GM23248 (cell line): ENCODE measurements around the gene LDLRAD4. TPM values are rescaled to one million over a fixed set of nuclear protein-coding genes. Genes with fewer than 3 reads are reported as not detected.
A peak's percentile ranks its signal among the peaks of the same experiment; 100 is the strongest.

ENCODE experiments used
- DNase-seq: peaks from one replicate; pipeline ENCODE4 v3.0.0-alpha.2; 2015
- H2AFZ ChIP-seq: fragments of 200-600 bp; sonication (generic); 2 replicates; pipeline ENCODE4 v1.6.1; 2016; ENCODE audit warnings: antibody characterized with exemption
- H3F3A ChIP-seq: fragments of 200-600 bp; sonication (generic); 2 replicates; pipeline ENCODE4 v1.6.1; 2016; ENCODE audit warnings: mild to moderate bottlenecking, antibody characterized with exemption, mixed run types; ENCODE audit not compliant: insufficient read depth
- H3K27ac ChIP-seq: fragments of 200-600 bp; sonication (generic); 2 replicates; pipeline ENCODE4 v1.5.1; 2016; ENCODE audit warnings: mild to moderate bottlenecking
- H3K27me3 ChIP-seq: fragments of 200-600 bp; sonication (generic); replicated peaks from 2 replicates; pipeline ENCODE4 v1.6.1; 2016; ENCODE audit warnings: mild to moderate bottlenecking; ENCODE audit not compliant: insufficient read depth
- H3K36me3 ChIP-seq: fragments of 200-600 bp; sonication (generic); 2 replicates; pipeline ENCODE4 v1.6.1; 2016; ENCODE audit warnings: low read depth, mild to moderate bottlenecking
- H3K4me1 ChIP-seq: fragments of 200-600 bp; sonication (generic); 2 replicates; pipeline ENCODE4 v1.6.1; 2016; ENCODE audit warnings: mild to moderate bottlenecking; ENCODE audit not compliant: insufficient read depth
- H3K4me2 ChIP-seq: fragments of 200-600 bp; sonication (generic); one replicate; pipeline ENCODE4 v1.6.1; 2016; ENCODE audit warnings: mild to moderate bottlenecking; ENCODE audit not compliant: unreplicated experiment
- H3K4me3 ChIP-seq: fragments of 200-600 bp; sonication (generic); 2 replicates; pipeline ENCODE4 v1.5.1; 2016; ENCODE audit warnings: mild to moderate bottlenecking
- H3K79me2 ChIP-seq: fragments of 200-600 bp; sonication (generic); 2 replicates; pipeline ENCODE4 v1.6.1; 2016; ENCODE audit warnings: mild to moderate bottlenecking; ENCODE audit not compliant: insufficient read depth
- H3K9ac ChIP-seq: fragments of 200-600 bp; sonication (generic); 2 replicates; pipeline ENCODE4 v1.6.1; 2016; ENCODE audit warnings: mild to moderate bottlenecking
- H3K9me2 ChIP-seq: fragments of 200-600 bp; sonication (generic); 2 replicates; pipeline ENCODE4 v1.6.1; 2016; ENCODE audit warnings: mixed run types, mild to moderate bottlenecking, moderate library complexity; ENCODE audit not compliant: insufficient read depth
- H3K9me3 ChIP-seq: fragments of 200-600 bp; sonication (generic); one replicate; pipeline ENCODE4 v1.6.1; 2017; ENCODE audit warnings: low read depth
- H4K20me1 ChIP-seq: fragments of 200-600 bp; sonication (generic); 2 replicates; pipeline ENCODE4 v1.6.0; 2016; ENCODE audit not compliant: insufficient read depth
- EZH2 ChIP-seq: fragments of 200-600 bp; sonication (generic); IDR thresholded peaks from 2 replicates; pipeline ENCODE4 v1.6.1; 2018; ENCODE audit warnings: antibody characterized with exemption, mild to moderate bottlenecking; ENCODE audit not compliant: insufficient read depth, poor library complexity, severe bottlenecking
- EZH2phosphoT487 ChIP-seq: fragments of 200-600 bp; sonication (generic); IDR thresholded peaks from 2 replicates; pipeline ENCODE4 v1.6.1; 2018; ENCODE audit warnings: antibody characterized with exemption, moderate library complexity, mild to moderate bottlenecking, low read depth; ENCODE audit not compliant: insufficient read depth
- WGBS, 2 experiments: methylation state at CpG; one replicate each; pipeline ENCODE4 v1.1.6; 2015 to 2017; ENCODE audit warnings: low lambda C conversion rate in 2 of 2, low coverage in 1 of 2; ENCODE audit errors: missing lambda C conversion rate in 2 of 2; 5-methylcytosine and 5-hydroxymethylcytosine counted together
- in situ Hi-C: fragments of 300-500 bp; cut with MboI; formaldehyde crosslinking; loops from 2 replicates; pipeline ENCODE4 v1.15.0; 2020
- polyA plus RNA-seq: library from polyadenylated mRNA; unstranded; fragments of >200 nt; fragmentation: Nextera tagmentation; extraction: Ambion mirVana; gene quantifications from 2 replicates; pipeline ENCODE4 v1.2.1, GENCODE V29; 2016
- total RNA-seq: library from RNA; depleted of rRNA; stranded (reverse); fragments of >200 nt; shearing (Covaris generic); gene quantifications from 2 replicates; pipeline ENCODE4 v1.2.3, GENCODE V29; 2014

LDLRAD4 gene
- total and polyA plus RNA-seq, 2 experiments from 2014 or later, result not detected

GRCh38 chr18:13213036-13213795 is 5.3 kb upstream of the LDLRAD4 start:
- 58 to 64% methylated on average over 16 to 18 of the region's 18 CpGs for WGBS, 2 experiments
- in situ Hi-C loops, result loop anchor here (10.0 kb wide), 1 partner anchor 312 kb away; no protein-coding TSS in a partner anchor

GRCh38 chr18:13214609-13215008 is 4.0 kb upstream of the LDLRAD4 start:
- Histone ChIP-seq H3K9me3 (no peaks in the 10 kb centered on the region), H3K27me3 (peaks cover 64% of the 10 kb centered on the region)
- WGBS, 2 experiments, result 21 to 24% methylated on average over 1 of the region's 1 CpG

More at GRCh38 chr18:13213036-13213795, 5.3 kb upstream of the LDLRAD4 start:
- no peaks in the 10 kb centered on the region for H3K9me2 ChIP-seq
- no peak overlapping the region for H3K4me2 ChIP-seq
- no peaks in the 10 kb centered on the region for H3K9me3 ChIP-seq
- no peak overlapping the region for H3K9ac ChIP-seq
- H3K4me1 ChIP-seq, result no peaks in the 10 kb centered on the region
- H2AFZ ChIP-seq, result no peak overlapping the region
- H3K36me3 ChIP-seq, result no peaks in the 10 kb centered on the region
- no peaks in the 10 kb centered on the region for H4K20me1 ChIP-seq
- no peaks in the 10 kb centered on the region for H3K79me2 ChIP-seq
- no peak overlapping the region for H3K4me3 ChIP-seq
- no peak overlapping the region for H3K27ac ChIP-seq
- no peak for DNase-seq
- TF ChIP-seq EZH2 (no peak), EZH2phosphoT487 (no peak)
- H3K27me3 ChIP-seq, result peaks cover 63% of the 10 kb centered on the region
- peaks cover 7% of the 10 kb centered on the region; the same call in 1 of the 2 replicates for H3F3A ChIP-seq

GRCh38 chr18:13216092-13216582 is 2.4 kb upstream of the LDLRAD4 start:
- Histone ChIP-seq H3K27ac (no peak overlapping the region), H3K4me3 (no peak overlapping the region), H3K9ac (no peak overlapping the region), H3K36me3 (no peaks in the 10 kb centered on the region), H4K20me1 (no peaks in the 10 kb centered on the region), H3K27me3 (peaks cover 78% of the 10 kb centered on the region), H3F3A (peaks cover 7% of the 10 kb centered on the region; the same call in 1 of the 2 replicates), H2AFZ (no peak overlapping the region), H3K4me1 (no peaks in the 10 kb centered on the region), H3K9me3 (no peaks in the 10 kb centered on the region), H3K79me2 (no peaks in the 10 kb centered on the region), H3K4me2 (no peak overlapping the region), H3K9me2 (no peaks in the 10 kb centered on the region)
- TF ChIP-seq EZH2phosphoT487 (no peak), EZH2 (no peak)
- DNase-seq, result peak; percentile 74
- WGBS, 2 experiments, result 1 to 2% methylated on average over 8 of the region's 8 CpGs
- in situ Hi-C loops, result loop anchor here (10.0 kb wide), 1 partner anchor 309 kb away; no protein-coding TSS in a partner anchor

More at GRCh38 chr18:13214609-13215008, 4.0 kb upstream of the LDLRAD4 start:
- no peaks in the 10 kb centered on the region for H3K79me2 ChIP-seq
- H3K4me2 ChIP-seq, result no peak overlapping the region
- H3F3A ChIP-seq, result peaks cover 7% of the 10 kb centered on the region; the same call in 1 of the 2 replicates
- no peak overlapping the region for H3K27ac ChIP-seq
- no peaks in the 10 kb centered on the region for H3K36me3 ChIP-seq
- no peak for DNase-seq
- H2AFZ ChIP-seq, result no peak overlapping the region
- in situ Hi-C loops, result loop anchor here (10.0 kb wide), 1 partner anchor 310 kb away; no protein-coding TSS in a partner anchor
- H3K4me1 ChIP-seq, result no peaks in the 10 kb centered on the region
- H3K4me3 ChIP-seq, result no peak overlapping the region
- H3K9me2 ChIP-seq, result no peaks in the 10 kb centered on the region
- no peak for TF ChIP-seq EZH2
- no peak for TF ChIP-seq EZH2phosphoT487
- no peaks in the 10 kb centered on the region for H4K20me1 ChIP-seq
- no peak overlapping the region for H3K9ac ChIP-seq

GRCh38 chr18:13216711-13217465 is 1.7 kb upstream of the LDLRAD4 start:
- Histone ChIP-seq H3K36me3 (no peaks in the 10 kb centered on the region), H3K79me2 (no peaks in the 10 kb centered on the region), H3F3A (peaks cover 7% of the 10 kb centered on the region; the same call in 1 of the 2 replicates), H3K27ac (no peak overlapping the region), H3K4me2 (no peak overlapping the region), H3K9ac (no peak overlapping the region), H4K20me1 (no peaks in the 10 kb centered on the region), H3K27me3 (peaks cover 79% of the 10 kb centered on the region), H2AFZ (no peak overlapping the region), H3K4me1 (no peaks in the 10 kb centered on the region), H3K9me2 (no peaks in the 10 kb centered on the region), H3K9me3 (no peaks in the 10 kb centered on the region), H3K4me3 (peak overlapping the region; percentile 51; the same call in 1 of the 2 replicates)
- peak; percentile 24 for DNase-seq
- TF ChIP-seq EZH2 (peak; percentile 90), EZH2phosphoT487 (no peak)
- in situ Hi-C loops, result loop anchor here (10.0 kb wide), 1 partner anchor 308 kb away; no protein-coding TSS in a partner anchor
- 7 to 9% methylated on average over 32 to 50 of the region's 59 CpGs for WGBS, 2 experiments
